Epidermal melanocyte (primary cell): ENCODE measurements around the gene EYS.

Experiments
- DNase-seq: peaks from one replicate; pipeline ENCODE4 v3.0.0; 2011; ENCODE audit warnings: low spot score; ENCODE audit not compliant: insufficient read length

Gene EYS

GRCh38 chr6:64357430-64357829 is 1349.6 kb downstream of the EYS start:
- DNase-seq: no peak

DNA sequence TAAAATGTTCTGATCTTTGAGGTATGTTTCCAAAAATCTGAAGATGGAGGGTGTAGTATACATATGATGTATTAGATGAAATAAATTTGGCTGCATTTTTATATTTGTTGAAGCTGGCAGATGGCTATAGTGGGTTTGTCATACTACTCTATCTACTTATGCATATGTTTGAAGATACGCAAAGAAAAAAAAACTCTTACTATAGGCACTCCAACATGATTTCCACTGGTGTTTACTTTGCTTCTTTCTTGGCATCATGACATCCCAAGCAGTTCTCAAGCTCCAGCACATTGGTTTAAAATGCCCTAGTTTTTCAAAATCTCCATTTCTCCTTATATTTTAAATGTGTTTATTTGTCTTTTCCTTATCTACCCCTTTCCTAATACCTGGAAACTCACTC is 1359.6 kb downstream of the EYS start:
- DNase-seq: no peak

DNA sequence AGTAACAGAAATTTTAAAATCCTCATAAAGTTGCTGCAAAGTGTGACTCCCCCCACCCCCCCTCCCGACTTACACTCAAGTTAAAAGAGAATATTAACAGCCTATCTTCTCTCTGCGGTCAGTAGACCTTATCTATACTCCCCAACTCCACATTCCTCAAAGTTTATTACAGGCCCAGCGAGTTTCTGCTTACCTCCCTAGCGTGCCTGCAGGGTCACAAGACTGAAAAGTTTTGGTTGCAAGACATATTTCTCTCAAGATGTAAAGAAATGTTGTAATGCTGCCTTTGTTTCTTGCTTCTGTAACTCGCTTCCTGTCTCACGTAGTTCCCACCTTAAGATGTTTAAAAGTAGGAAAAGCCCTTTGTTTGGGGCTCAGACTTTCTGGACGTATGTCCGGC is 1371.8 kb downstream of the EYS start:
- no peak for DNase-seq

GRCh38 chr6:64334636-64335035 is 1372.4 kb downstream of the EYS start:
- no peak for DNase-seq

- DNase-seq: peak; percentile 27
These were observed 1376.2 kb downstream of the EYS start for GRCh38 chr6:64330694-64331307.

- DNase-seq: no peak
These were observed 1380.1 kb downstream of the EYS start for GRCh38 chr6:64326939-64327338.

DNA sequence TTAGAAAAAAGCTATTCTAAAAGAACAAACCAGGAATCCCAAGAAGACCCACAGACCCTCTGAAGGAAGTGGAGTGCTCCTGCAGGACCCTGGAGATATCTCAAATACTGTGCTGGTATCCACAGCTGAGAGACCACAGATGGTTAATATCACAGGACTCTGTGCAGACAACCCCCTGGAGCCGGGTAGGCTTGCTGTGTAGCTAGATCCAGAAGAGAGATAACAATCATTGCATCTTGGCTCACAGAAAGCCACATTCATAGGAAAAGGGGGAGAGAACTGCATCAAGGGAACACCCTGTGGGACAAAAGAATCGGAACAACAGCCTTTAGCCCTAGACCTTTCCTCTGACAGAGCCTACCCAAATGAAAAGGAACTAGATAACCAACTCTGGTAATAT is 1381.9 kb downstream of the EYS start:
- no peak for DNase-seq

GRCh38 chr6:64310214-64310613 is 1396.8 kb downstream of the EYS start:
- no peak for DNase-seq

- DNase-seq: no peak
These were observed 1405.5 kb downstream of the EYS start for GRCh38 chr6:64301307-64302236.

DNA sequence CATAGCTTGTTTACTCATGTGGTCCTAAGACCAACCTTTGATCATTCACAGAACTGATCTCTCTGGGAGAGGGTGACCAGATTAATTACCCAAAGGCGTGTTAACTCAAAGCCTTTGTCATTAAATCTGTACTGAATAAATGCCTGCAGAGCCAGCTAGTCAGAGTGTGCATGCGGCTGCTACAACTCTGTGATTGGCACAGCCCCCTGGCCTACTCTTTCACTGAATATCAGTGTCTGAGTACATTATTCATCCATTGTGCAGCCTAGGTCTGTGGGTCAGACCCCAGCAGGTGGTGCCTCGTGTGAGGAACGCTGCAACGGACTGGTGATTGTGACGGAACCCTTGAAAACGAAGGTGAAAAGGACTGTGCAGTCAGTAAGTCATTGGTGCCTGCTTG is 1407.8 kb downstream of the EYS start:
- DNase-seq: no peak

GRCh38 chr6:64294034-64294433 is 1413.0 kb downstream of the EYS start:
- no peak for DNase-seq

GRCh38 chr6:64293298-64293697 is 1413.7 kb downstream of the EYS start:
- DNase-seq: no peak

- DNase-seq: no peak
These were observed 1416.2 kb downstream of the EYS start for GRCh38 chr6:64290867-64291266.

GRCh38 chr6:64289931-64290330 is 1417.1 kb downstream of the EYS start:
- DNase-seq: no peak

GRCh38 chr6:64288351-64288750 is 1418.7 kb downstream of the EYS start:
- no peak for DNase-seq

GRCh38 chr6:64281167-64281566 is 1425.9 kb downstream of the EYS start:
- DNase-seq: no peak

- DNase-seq: no peak
These were observed 1426.5 kb downstream of the EYS start for GRCh38 chr6:64280569-64280968.

DNA sequence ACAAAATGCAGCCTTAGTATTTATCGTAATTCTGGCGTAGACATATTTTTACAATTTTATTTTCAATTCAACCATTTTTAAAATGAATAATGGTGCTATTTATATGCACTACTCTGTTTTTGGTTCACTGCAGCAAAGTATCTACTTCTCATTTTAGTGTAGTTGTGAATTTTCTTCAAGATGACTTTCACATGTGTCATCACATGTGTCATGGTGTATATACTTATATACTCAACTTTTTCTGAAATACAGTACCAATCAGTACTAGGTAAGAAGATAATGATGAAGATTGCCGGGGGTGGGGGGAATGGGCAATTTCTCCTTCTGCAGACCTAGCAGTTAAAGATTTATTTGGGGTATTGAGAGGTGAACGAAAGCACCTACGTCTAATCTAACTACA is 1436.9 kb downstream of the EYS start:
- no peak for DNase-seq

GRCh38 chr6:64266351-64266821 is 1440.6 kb downstream of the EYS start:
- no peak for DNase-seq

GRCh38 chr6:64263778-64264177 is 1443.2 kb downstream of the EYS start:
- DNase-seq: no peak

DNA sequence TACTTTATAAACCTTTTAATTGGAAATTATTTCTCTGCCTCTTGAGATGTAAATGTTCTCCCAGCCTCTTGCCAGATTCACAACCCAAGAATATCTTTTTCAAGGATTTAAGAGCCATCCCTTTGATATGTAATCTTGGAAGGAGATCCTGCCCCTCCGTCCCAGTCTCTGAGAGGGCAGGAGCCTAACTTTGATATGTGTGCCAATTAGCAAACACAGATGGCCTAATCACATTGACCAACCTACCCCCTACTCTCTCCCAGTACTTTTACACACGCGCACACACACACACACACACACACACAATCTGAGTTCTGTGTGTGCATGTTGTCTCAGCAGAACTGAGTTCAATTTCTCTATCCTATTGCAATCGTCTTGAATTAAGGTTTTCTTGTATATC is 1447.7 kb downstream of the EYS start:
- no peak for DNase-seq

- DNase-seq: no peak
These were observed 1448.3 kb downstream of the EYS start for GRCh38 chr6:64258752-64259151.

DNA sequence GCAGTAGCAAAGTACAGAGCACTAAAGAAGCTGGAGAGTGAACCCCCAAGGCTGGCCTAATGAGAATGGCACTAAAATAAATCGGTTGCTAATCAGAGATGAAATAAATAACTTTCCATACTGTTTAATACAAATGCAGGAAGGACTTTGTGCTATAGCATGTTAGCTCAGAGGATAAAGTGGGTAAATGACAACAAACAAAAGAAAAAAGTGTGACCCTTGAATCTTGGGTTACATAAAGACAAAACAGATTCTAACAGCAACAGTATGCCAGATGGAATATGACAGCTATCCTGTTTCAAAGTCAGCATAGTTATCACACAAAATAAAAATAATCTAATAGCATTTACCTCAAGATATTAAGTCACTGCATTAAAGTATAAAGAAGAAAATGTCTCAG is 1448.7 kb downstream of the EYS start:
- DNase-seq: no peak
